HG02870 (cell line): ENCODE measurements around the gene HNF1A.

Experiments
- ATAC-seq: cut with Tn5 transposase; IDR thresholded peaks from one replicate; pipeline ENCODE4 v1.9.1; 2021; ENCODE audit warnings: mild to moderate bottlenecking, moderate library complexity; ENCODE audit not compliant: unreplicated experiment

Gene HNF1A

DNA sequence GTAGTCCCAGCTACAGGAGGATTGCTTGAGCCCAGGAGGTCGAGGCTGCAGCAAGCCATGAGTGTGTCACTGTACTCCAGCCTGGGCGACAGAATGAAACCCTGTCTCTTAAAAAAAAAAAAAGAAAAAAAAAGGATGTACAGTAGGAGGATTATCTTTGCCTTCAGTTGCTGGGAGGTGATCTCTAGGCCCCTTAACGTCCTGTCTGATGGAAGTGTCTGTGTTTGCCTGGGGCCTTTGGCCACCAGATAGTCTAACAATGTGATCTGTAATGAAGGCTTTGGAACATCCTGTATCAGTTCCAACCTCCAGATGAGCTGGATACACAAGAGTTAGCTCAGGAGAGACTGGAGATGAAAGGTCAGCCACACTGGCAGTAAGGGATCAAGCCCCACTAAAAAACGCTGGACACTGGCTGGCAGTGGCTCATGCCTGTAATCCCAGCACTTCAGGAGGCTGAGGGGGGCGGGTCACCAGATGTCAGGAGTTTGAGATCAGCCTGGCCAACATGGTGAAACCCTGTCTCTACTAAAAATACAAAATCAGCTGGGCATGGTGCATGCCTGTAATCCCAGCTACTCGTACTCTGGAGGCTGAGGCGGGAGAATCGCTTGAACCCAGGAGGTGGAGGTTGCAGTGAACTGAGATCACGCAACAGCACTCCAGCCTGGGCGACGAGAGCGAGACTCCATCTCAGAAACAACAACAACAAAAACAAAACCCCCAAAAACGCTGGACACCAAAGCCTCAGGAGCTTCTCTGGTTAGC lies 19.0 kb upstream of the HNF1A start:
- no peak for ATAC-seq

DNA sequence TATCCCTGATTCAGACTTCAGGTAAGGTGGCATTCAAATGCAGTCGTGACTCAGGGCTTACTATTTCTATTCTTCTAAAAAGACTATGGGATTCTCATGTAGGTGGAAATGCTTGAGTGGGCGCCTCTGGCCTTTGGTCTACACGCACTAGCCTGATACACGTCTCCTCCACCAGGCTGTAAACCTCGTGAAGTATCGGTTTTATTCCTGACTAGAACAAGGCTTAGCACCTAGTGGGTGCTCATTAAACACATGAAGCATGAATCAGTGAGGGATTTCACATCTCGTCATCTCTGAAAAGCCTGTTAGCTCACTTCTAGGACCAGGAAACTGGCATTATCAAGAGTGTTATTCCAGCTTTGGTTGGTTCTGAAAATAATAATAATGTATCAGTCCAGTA lies 17.7 kb upstream of the HNF1A start:
- no peak for ATAC-seq

GRCh38 chr12:120961604-120962531 lies 16.5 kb upstream of the HNF1A start:
- ATAC-seq = no peak

GRCh38 chr12:120962532-120963020 lies 15.8 kb upstream of the HNF1A start:
- no peak for ATAC-seq

- no peak for ATAC-seq
These were observed 14.0 kb upstream of the HNF1A start for GRCh38 chr12:120964298-120964697.

- no peak for ATAC-seq
These were observed 12.7 kb upstream of the HNF1A start for GRCh38 chr12:120965534-120966091.

DNA sequence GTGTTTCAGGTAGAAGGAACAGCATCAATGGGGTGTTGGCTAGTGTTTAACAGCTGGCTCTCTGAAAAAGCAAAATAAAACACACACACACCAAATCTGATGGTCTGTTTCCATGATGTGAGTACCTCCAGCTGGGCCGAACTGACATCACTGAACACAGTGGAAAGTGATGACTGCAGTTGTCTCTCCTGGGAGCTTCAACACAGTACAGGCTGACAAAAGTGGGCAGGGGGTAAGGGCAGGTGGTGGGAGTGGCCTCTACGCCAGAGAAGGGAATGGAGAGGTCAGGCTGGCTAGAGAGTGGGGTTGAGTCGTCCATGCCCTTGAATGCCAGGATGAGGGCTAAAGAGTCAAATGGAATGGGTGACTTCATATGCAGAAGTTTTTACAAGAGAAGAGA lies 8.0 kb upstream of the HNF1A start:
- no peak for ATAC-seq

DNA sequence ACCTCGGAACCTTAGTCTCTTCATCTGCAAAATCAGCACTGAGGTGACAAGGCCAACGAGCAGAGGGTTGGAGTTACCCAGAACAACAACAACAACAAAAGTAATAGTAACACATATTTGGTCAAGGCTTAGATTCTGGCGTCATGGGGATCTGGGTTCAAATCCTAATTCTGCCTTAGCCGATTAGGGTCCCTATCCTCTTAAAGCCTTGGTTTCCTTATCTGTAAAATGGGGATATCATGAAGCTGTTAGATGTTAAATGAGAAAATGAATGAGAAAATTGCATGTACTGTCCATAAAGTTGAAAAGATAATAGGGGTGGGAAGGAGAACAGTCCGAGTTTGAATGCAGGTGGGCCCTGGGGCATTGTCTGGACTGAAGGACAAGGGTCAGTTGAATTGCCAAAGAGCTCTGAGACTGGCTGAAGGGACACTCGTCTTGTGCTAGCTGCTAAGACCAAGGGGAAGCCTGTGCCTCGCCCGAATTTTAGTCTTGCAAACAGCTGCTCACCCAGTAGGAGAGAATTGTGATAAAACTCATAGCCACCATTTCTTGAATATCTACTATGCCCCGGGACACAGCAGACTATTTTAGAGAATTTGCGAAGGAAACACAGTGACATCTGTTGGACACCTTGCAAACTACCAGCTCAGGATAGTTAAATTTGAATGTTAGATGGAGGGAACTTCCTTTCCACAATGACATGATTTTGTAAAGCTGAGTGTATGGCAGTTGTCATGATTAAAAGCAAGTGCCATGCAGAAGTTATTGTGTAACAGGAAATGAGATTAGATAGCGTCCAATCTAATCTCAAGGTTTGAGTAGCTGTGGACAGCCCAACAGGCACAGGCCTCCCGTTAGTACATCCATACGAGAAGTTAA lies 6.8 kb upstream of the HNF1A start:
- ATAC-seq = no peak

DNA sequence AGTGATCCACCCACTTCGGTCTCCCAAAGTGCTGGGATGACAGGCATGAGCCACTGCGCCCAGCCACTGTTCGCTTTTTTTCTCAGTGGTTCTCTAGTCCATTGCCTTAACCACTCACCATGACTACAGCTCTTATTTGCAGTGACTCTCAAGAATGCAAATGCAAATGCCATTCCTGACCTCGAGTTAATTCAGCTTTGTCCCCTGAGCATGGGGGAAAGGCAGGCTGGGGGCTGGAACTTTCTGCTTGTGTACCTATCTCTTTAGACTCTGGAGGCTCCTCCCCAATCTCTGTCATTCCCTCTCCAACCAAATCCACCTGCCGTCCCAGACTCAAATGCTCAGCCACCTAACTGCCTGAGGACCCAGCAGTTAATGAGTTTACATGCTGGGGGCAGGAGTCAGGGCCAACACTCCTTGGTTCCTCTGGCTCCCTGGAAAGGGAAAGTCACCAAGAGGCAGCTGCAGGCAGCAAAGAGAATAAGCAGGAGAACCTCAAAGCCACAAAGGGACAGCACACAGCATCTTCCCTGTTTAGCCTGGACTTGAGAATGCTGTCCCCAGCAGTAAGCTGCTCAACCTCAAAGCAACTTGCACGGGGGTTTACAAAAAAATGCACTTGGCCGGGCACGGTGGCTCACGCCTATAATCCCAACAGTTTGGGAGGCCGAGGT lies 5.3 kb upstream of the HNF1A start:
- no peak for ATAC-seq

DNA sequence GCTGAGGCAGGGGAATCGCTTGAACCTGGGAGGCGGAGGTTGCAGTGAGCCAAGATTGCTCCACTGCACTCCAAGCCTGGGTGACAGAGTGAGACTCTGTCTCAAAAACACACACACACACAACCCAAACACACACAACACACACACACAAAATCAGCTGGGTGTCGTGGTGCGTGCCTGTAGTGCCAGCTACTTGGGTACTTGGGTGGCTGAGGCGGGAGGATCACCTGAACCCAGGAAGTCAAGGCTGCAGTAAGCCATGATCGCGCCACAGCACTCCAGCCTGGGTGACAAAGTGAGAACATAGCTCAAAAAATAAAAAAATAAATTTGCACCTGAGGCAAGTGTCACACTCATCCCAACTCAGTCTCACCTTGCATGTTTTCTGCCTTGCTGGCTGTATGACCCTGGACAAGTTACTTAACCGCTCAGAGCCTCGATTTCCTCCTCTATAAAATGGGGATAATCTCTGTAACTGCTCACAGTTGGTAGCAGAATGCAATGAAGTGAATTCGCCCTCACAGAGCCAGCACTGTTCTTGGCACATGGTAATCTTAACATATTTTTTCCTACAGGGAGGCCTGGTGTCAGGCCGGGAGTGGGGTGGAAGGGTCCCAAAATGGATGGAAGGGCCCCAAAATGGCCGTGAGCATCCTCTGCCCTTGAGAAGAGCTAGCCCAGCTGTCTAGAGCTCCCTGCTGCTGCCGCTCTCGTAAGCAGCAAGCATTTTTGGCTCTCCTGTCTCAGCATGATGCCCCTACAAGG lies 630 bp upstream of the HNF1A start:
- ATAC-seq = no peak

DNA sequence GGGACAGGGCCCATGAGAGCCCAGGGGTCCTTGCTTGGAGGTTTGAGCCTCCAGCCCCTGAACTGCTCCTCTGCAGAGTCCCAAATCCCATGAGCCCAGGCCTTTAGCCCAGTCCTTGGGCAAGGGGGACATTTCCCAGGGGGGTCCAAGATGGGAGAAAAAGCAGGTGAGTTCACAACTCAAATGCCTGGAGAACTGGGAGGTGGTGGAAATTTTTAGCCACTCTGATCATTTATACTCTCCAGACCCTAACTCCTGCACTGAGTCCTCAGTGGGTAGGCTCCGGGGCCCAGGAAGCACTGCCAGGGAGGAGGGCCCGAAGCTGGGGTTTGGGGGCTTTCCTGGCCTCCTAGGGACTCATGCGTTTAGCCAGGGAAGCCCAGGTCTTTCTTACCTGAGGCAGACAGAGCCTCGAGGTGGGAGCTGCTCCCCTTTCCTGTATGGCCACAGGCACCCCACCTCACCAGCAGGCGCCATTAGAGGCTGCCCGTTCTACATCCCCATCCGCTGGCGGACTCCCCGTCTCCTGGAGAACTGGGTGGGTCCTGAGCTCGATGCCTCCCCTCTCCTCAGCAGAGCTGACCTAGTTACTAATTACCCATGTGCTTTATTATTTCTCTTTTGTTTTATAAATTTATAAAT lies 998 bp downstream of the HNF1A start:
- no peak for ATAC-seq

DNA sequence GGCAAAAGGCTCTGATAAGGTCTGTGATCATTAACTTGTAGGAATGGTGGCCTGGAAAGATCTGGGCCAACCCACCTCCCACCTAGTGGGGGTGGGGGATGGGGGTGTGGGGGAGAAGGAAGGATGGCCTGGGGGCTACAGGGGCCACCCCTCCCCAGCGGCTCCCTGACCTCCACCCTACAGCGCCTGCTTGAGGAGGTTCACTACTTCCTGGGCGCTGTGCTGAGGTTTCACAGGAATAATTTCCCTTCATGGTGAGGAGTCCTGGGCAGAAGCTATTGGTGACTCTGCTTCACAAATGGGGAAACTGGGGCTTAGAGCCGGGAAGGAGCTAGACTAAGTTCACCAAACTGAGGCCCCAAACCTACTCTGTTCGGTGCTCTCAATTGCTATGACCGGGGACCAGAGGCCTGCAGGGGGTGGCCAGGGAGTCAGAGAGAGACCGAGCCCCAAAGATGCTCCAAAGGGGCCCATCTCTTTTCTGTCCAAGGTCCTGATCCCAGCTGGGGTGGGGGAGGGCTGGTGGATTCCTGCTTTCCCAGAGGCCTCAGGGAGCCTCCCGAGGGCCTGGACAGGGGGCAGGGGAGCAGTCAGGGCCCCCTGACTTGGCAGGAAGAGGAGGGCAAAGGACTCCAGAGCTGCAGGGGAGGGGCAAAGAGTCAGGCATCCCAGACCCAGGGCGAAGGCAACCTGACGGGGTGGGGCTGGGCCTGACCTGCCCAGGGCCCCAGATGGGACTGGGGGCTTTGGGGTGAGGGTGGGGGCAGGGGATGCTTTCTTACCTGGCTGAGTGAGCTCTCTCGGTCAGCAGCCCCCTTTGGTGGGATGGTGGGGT lies 1.7 kb downstream of the HNF1A start:
- no peak for ATAC-seq

GRCh38 chr12:120980800-120981368 lies 2.5 kb downstream of the HNF1A start:
- no peak for ATAC-seq

DNA sequence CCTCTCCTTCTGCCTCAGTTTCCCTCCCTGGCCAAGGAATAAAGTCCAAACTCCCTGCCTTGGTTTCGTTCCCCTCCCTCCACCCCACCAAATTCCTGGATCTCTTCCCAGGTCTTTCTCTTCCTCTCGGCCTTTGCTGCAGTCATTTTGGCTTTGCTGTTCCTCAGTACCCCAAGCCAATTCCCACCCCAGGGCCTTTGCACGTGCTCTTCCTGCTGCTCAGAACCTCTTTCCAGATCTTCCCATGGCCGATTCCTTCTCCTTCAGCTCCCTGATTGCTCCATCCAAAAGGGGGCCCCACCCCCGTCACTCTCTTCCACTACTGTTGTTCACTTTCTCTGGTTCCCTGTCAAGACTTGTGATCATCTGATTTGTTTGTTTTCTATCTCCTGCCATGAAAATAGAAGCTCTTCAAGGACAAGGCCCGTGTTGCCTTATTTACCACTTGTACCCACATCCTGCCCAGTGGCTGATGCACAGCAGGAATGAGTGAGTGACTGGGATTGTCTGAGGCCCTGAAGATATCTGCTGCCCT lies 3.1 kb downstream of the HNF1A start:
- no peak for ATAC-seq

- no peak for ATAC-seq
These were observed 4.3 kb downstream of the HNF1A start for GRCh38 chr12:120982659-120983058.

DNA sequence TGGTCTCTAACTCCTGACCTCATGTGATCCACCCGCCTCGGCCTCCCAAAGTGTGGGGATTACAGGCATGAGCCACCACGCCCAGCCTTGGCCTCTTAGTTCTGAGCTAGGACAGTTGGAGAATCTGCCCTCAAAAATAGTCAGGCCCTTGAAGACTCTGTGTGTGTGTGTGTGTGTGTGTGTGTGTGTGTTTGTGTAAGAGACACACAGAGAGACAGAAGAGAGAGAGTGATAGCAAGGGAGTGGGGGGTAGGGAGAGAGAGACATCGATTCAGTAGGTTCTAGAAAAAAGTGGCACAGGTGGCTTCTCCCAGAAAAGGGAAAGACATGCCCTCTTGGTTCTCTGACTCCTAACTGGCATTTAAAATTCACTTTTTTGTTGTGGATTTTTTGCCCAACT lies 5.4 kb downstream of the HNF1A start:
- no peak for ATAC-seq

DNA sequence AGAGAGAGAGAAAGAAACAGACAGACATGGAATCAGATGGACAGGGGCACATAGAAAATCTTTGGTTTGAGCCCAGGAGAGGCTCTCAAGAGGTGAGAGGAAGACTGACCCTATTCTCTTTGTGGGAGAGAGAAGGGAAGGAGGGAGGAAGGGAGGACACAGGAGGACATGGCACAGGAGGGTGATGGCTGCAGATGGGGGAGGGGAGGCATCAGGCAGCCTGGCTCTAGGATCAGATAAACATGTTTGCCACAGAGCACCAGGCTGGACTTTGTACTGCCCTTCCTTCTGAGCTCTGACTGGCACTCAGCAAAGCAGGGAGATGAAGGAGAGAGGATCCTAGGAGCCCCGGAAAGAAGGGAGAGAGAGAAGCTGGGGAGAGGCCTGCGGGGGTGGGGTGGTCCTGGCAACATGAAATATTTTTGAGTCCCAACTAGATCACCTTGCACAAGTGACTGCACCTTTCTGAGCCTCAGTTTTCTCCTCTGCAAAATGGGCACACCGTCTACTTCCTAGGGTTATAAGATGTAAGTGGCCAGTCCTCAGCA lies 6.1 kb downstream of the HNF1A start:
- ATAC-seq = no peak
